ENCODE results near the gene KLF9. TPM values are rescaled to one million over a fixed set of nuclear protein-coding genes. Genes with fewer than 3 reads are reported as not detected.

The KLF9 gene
- total and polyA plus RNA-seq, 9 of the 15 experiments (the other 6 are each of a cell fraction or from before 2014, with no cell fraction given), result 3.3 to 11.9 (median 6.9) TPM

GRCh38 chr9:70398145-70398556 is 16.3 kb downstream of the KLF9 start (continued):
- TF ChIP-seq NFE2 (IDR thresholded peaks at IDR 0.05; ENCODE audit: low read depth), result peak; percentile 18; the same call in 1 of the 2 replicates
- TF ChIP-seq HSF4 (CRISPR knock-in tag; IDR thresholded peaks at IDR 0.05; ENCODE audit: borderline replicate concordance), result no peak
- TF ChIP-seq CTCFL (IDR thresholded peaks at IDR 0.05; ENCODE audit: borderline replicate concordance, insufficient read depth, low read depth, low read length, poor library complexity, severe bottlenecking), result no peak
- TF ChIP-seq PHB2 (IDR thresholded peaks at IDR 0.05; ENCODE audit: low read depth), result peak; percentile 88
- TF ChIP-seq FOXK2 (conservative IDR thresholded peaks at IDR 0.05 in 1 of 2, IDR thresholded peaks at IDR 0.05 in 1 of 2; ENCODE audit: low read depth in 2 of 2), result peak; percentile 83 to 87
- no peak for TF ChIP-seq FOXK1 (CRISPR knock-in tag; IDR thresholded peaks at IDR 0.05; ENCODE audit: borderline replicate concordance)
- TF ChIP-seq ZBTB43 (CRISPR knock-in tag; IDR thresholded peaks at IDR 0.05), result no peak
- no peak for TF ChIP-seq ZBED1 (IDR thresholded peaks at IDR 0.05)
- peak; percentile 8 to 56 for TF ChIP-seq AFF1 (IDR thresholded peaks at IDR 0.05; ENCODE audit: low read depth in 1 of 2, partially characterized antibody in 2 of 2)
- TF ChIP-seq NFRKB (IDR thresholded peaks at IDR 0.05; ENCODE audit: low read depth), result no peak
- no peak for TF ChIP-seq RFX5 (IDR thresholded peaks at IDR 0.05; ENCODE audit: low read depth, low read length)
- no peak for TF ChIP-seq GTF2B (IDR thresholded peaks at IDR 0.05; ENCODE audit: extremely low read depth, insufficient read length)
- peak; percentile 87 to 91 for TF ChIP-seq TRIM24 (IDR thresholded peaks at IDR 0.05)
- TF ChIP-seq ZBTB33 (CRISPR knock-in tag; IDR thresholded peaks at IDR 0.05), result no peak
- TF ChIP-seq RB1 (IDR thresholded peaks at IDR 0.05; ENCODE audit: low read depth), result no peak
- peak; percentile 32; the same call in 1 of the 2 replicates for TF ChIP-seq MAFG (tag; conservative IDR thresholded peaks at IDR 0.05)
- TF ChIP-seq RUNX1 (IDR thresholded peaks at IDR 0.05; ENCODE audit: low read depth), result no peak
- peak; percentile 97 for TF ChIP-seq KLF13 (tag; IDR thresholded peaks at IDR 0.05; ENCODE audit: borderline replicate concordance, low read depth)
- TF ChIP-seq JUNB (CRISPR knock-in tag; conservative IDR thresholded peaks at IDR 0.05), result no peak
- TF ChIP-seq RHOXF2B (CRISPR knock-in tag; conservative IDR thresholded peaks at IDR 0.05), result no peak
